ENCODE data around the gene INSYN2A. TPM values are rescaled to one million over a fixed set of nuclear protein-coding genes. Genes with fewer than 3 reads are reported as not detected.

INSYN2A gene, protein sequence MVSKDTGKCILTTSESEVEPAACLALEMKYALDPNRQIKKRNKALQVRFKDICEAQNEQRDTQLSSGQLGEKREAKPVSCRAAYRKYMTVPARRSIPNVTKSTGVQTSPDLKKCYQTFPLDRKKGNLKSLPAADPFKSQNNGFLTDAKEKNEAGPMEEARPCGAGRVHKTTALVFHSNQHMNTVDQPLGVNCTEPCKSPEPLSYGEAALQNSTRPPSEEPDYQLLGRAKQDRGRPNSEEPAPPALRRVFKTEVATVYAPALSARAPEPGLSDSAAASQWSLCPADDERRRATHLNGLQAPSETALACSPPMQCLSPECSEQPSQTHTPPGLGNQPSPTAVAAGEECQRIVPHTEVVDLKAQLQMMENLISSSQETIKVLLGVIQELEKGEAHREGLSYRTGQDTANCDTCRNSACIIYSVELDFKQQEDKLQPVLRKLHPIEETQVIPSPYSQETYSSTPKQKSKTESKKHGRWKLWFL
- total RNA-seq, result under 1 TPM; 0.14 to 0.33 TPM
- long read RNA-seq, donor 1, partial matches to known transcripts, result 0 of 20 reads
- long read RNA-seq, donor 1, other reads (novel, unspliced or antisense), result 20 of 20 reads
- long read RNA-seq, donor 2, partial matches to known transcripts, result 0 of 5 reads
- long read RNA-seq, donor 2, other reads (novel, unspliced or antisense), result 5 of 5 reads

DNA sequence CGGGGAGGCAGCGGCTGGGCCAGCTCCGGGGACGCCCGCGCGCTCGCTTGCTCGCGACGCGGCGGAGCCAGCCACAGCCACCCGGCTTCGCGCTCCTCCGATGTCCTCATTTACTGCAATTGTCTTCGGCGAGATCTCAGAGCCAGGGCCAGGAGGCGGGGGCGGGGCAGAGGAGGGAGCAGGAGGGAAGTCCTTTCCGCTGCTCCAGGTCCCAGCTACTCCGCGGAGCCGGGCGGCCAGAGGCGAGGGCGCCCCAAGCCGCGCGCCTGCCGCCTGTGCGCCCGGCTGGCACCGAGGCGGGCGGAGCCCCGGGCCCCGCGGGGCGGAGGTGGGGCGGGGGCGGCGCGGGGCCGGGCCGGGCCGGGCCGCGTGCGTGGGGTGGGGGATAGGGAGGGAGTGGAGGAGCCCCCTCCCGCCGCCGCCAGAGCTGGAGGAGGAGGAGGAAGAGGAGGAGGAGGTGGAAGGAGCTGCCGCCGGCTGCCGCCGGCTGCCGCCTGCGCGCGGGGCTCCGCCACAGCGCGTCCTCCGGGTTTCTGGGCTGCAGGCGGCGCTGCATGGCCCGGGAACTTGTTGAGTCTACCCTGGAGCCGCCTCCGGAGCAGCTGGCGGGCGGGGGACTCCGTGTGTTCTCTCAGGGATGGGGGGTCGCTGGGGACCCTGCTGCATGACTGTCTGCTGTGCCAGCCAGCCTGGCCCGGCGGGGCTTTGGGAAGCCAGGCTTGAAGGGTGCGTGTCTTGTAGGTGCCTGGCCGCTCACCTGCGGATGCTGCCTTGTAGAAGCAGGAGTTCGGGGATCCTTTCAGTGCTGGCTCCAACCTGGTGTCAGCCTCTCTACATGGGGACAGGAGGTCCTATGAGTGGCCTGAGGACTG is at the start of gene INSYN2A:
Gene INSYN2A, minus strand, starts transcription at position 310 of the 872 bp plus-strand sequence. CDS start 20,196 bp downstream, outside the sequence.
- DNase-seq (ENCODE audit: low spot score), result no peak
- intact Hi-C loops (cut with DNase I), result no loop called here

DNA sequence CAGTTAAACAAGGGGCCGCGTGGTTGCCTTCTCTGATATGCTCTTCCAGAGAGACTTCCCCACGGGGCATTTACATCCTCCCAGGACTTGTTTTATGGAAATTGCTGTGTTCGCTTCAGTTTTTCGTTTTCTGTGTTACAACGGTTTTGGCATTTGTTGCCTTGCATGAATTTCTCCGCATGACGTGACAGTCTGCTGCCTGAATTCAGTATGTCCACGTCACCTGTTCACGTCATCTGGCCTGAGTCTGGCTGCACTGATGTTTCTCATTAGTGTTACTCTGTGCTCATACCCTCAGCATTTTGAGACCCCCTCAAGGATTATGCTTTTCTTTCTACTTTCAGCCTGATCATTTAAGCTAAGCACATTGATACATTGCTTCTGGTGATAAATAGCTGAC is 49.1 kb upstream of the INSYN2A start:
- intact Hi-C loops (cut with DNase I), result loop anchor here in 1 of 2 donors (5.0 kb wide), 1 partner anchor 1063 kb away; no protein-coding TSS in a partner anchor
- DNase-seq (ENCODE audit: low spot score), result no peak

DNA sequence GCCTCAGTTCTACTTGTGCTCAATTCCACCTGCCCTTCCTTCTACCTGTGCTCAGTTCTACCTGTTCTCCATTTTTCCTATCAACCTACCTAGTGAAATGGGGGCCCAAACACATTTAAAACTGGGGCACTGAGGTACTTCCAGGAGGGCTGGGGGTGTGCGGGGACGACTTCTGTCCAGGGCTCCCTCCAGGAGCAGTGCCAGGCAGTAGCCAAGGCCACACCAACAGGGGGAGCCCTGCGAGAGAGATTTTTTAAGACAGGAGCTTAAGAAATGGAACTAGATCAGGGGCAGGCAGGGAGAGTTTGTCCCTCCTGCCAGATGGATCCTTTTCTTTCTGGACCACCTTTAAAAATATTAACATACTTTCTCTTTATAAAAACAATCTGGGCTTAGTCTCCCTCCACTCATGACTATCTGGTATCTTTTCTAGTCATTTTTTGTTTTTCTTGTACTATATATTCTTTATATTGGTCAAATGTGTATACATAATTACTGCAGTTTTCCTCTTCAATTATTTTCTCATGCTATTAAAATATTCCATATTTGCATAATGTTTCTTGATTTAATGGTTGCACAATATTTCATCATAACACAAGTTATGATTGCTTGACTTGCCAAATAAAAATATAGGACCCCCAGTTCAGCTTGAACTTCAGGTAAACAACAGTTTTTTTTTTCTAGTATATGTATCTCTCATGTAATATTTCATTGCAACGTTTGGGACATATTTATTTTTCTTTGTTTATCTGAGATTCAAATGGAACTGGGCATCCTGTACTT is 47.3 kb upstream of the INSYN2A start:
- intact Hi-C loops (cut with DNase I), result no loop called here
- DNase-seq (ENCODE audit: low spot score), result no peak

DNA sequence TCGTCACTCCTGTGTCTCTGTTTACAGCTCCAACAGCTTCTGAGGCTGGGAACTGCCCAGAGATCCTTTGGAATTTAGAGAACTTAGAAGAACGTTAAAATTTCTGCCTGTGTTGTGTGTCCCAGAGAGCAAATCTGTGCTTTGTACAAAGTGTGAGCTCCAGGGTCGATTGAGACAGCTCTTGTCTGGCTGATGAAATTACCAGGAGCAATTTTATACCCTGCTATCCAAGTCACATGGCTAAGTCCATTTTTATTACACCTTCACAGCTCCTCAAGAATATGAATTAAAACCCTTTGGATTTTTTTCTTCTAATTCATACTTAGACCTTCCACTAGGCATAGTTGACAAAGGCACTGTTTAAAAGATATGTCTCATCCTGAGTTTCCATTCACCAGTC is 46.5 kb upstream of the INSYN2A start:
- DNase-seq (ENCODE audit: low spot score), result no peak
- intact Hi-C loops (cut with DNase I), result no loop called here

DNA sequence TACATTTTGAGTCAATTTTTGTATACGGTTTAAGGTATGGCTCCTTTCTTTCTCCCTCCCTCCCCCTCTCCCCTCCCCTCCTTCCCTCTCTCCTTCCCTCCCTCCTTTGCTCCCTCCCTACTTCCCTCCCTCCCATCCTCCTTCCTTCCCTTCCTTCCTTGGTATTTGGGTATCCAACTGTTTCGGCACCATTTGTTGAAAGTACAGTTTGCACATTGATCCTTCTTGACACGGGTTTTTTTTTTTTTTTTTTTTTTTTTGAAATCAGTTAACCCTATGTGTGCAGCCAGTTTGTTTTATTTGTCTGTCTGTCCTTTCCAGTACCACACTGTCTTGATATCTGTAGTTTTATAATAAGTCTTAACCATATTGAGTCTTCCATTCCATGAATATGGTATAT is 39.9 kb upstream of the INSYN2A start:
- intact Hi-C loops (cut with DNase I), result no loop called here
- DNase-seq (ENCODE audit: low spot score), result no peak

DNA sequence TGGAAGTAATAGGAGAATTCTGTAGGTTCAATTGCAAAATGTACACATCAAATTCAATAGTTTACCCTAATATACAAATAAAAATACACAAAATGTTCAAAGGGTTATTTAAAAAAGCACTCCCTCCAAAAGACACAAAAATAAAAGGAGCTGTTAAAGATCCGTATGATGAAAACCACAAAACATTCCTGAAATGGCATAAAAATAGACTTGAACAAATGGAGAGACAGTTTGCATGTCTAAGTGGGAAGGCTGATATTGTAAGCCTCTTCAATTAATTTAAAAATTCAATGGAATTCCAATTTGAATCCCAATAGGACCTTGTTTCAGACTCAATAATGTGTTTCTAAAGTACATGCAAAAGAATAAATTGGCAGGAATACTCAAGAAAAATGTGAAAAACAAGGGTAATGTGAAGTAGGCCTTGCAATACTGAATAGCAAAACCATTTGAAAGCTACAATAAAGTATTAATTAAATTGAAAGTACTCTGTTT is 38.0 kb upstream of the INSYN2A start:
- intact Hi-C loops (cut with DNase I), result no loop called here
- no peak for DNase-seq (ENCODE audit: low spot score)

DNA sequence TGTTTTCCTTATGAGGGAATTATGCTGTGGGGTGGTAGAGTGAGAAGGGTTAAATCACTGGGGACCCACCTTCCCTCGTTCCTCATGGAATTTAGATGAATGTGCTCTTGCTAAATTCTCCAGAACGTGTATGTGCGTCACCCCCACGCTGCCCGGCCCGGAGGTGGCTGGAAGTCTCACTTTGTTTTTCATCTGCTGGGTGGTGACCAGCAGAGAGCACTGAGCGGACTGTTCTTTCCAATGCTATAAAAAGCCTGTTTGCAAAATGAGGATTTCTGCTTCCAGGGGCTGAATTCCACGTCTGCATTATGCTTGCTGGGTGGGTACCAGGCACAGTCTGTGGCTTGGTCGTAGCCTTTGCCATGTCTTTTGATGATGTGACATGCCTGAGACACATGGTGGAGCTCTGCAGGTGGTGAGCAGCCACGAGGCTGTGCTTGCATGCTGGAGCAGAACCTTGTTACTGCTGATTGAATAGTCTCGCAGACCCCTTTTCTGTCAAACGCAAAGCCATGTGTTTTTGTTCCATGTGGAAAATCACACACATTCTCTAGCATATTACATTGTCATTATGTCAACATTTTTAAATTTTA is 31.9 kb upstream of the INSYN2A start:
- no peak for DNase-seq (ENCODE audit: low spot score)

DNA sequence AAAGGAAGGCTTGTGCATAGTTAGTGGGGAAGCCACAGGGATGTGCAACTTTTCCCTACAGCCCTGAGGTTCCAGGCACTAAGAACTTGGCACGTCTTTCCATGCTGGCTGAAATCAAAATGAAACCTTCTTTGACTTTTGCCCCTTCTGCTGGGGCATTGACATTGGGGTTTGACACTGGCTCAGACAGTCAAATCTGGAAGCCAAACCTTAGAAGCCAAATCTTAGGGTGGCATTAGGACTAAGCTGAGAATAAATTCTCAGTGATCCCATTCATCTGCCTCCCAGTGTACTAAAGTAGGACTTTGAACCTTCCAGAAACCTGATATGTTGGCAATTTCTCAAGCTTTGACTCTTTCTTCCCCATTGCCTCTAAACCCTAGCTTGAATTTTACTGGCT is 31.3 kb upstream of the INSYN2A start:
- DNase-seq (ENCODE audit: low spot score), result no peak
- intact Hi-C loops (cut with DNase I), result no loop called here

More for the DNA sequence above, 31.9 kb upstream of the INSYN2A start:
- intact Hi-C loops (cut with DNase I), result no loop called here

DNA sequence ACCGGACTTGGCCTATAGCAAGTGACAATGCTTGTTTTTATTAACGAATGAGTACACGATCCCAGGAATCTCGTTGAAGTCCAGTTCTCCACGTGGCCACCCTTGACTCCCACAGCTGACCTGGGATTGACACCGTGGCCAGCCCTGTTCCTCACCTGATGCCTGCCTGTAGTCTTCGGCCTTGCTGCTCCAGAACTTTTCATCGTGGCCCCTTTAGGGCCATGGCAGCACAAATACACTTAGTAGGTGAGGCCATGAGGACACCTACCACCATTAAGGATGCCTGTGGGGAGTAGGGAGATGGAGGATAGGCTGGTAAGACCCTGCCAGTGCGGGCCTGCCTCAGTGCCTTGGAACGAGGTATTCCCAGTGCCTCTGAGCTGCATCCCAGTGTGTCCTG is 30.6 kb upstream of the INSYN2A start:
- no peak for DNase-seq (ENCODE audit: low spot score)
- intact Hi-C loops (cut with DNase I), result no loop called here

DNA sequence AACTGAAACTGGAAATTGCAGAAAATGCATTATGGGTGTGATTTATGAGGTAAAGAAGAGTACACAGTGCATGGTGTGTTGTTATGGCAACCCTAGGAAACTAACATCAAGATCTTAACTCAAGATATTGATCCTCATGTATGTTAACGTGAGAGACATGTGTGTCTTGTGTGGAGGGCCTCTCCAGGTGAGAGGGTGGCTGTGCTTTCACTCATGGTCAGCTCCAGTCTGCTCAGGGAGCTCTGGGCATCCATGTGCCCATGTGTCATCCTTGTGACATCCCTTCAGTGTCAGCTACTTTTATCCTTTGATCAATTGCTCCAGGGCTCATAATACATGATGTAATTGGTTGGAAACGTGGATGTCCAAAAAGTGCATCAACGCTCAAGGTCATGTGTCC is 24.9 kb upstream of the INSYN2A start:
- no peak for DNase-seq (ENCODE audit: low spot score)
- intact Hi-C loops (cut with DNase I), result no loop called here

DNA sequence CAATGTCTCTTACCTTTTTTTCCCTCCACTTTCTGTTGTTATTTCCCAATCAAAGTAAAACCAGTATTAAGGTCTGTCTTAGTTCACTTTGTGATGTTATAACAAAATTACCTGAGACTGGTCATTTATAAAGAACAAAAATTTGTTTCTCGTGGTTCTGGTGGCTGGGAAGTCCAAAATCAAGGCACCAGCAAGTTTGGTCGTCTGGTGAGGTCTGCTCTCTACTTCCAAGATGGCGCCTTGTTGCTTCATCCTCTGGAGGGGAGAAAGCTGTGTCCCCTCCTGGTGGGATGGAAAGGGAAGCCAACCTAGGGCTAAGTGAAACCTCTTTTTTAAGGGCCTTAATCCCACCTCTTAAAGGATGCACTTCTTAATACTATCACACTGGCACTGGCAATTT is 22.3 kb upstream of the INSYN2A start:
- intact Hi-C loops (cut with DNase I), result no loop called here
- no peak for DNase-seq (ENCODE audit: low spot score)

DNA sequence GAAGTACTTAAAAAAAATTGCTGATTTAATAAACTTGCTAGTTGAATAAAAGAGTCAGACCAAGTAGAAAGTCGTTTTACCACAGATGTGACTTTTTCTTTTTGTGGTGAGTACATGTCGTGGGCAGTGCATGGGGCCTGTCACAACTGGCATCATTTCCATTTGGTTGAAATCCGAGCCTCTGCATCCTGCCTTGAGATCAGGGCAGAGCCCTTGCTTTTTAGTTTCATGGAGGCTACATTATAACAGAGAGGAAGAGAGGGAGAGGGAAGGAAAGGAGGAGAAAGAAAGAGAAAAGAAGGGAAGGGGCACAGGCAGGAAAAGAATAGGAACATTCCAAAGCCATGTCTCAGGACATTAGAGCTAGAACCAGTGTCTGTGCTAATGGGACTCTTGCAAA is 20.4 kb upstream of the INSYN2A start:
- intact Hi-C loops (cut with DNase I), result no loop called here
- DNase-seq (ENCODE audit: low spot score), result no peak

DNA sequence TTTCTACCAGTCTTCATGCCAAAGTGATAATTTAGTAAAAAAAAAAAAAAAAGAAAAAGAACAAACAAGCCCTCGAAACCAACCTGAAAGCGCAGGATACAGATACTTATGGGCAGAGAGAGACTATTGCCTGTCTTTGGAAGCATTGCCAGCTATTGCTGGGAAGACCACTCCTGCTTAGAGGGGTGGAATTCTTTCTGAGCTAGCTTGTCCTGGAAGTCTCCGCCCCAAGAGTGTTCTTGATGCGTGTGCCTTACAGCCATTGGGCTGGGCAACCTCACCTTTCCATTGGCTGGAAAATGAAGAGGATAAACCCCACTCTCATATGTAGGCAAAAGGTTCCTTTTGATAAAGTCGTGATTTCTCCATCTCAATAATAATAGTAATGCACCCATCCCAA is 19.9 kb upstream of the INSYN2A start:
- DNase-seq (ENCODE audit: low spot score), result no peak
- intact Hi-C loops (cut with DNase I), result no loop called here

DNA sequence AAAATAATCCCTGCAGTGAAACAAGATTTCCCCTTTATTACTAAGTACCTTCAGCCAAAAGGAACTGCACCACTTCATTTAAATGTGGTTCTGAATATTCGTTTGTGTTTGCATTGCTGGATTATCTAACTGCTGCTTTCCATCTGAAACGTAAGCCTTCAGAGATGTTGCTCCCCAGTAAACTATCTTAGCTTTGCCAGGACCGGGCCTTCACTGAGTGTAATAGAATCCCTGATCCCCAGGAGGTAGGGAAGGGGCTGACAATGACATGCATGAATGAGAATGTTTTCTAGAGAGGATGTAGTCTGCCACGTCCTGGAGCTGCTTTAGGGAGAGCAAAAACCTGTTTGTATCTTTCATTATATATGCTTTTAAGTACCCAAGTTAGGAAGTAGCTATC is 19.5 kb upstream of the INSYN2A start:
- intact Hi-C loops (cut with DNase I), result no loop called here
- no peak for DNase-seq (ENCODE audit: low spot score)

DNA sequence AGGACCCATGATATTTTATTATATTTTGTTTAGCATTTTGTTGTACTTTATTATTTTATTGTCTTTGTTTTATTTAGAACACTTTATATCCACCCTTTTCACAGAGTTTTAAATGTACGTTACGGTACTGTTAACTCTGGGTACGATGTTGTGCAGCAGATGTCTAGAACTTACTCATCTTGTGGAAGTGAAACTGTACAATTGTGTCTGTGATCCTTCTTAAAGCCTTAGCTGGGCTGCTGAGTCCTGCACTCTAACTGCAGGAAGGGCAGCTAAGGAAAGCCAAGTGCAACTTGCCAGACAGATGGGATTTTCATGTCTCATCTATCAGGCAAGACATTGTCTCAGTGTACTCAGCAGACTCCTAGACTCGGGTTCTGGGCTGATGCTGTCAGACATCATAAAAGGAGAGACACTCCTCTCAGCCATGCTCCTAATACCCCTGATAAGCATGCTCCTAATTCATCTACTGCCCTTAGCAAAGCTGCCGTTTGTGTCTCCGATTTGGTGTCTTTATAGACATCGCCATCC is 14.6 kb upstream of the INSYN2A start:
- DNase-seq (ENCODE audit: low spot score), result no peak
- intact Hi-C loops (cut with DNase I), result no loop called here

DNA sequence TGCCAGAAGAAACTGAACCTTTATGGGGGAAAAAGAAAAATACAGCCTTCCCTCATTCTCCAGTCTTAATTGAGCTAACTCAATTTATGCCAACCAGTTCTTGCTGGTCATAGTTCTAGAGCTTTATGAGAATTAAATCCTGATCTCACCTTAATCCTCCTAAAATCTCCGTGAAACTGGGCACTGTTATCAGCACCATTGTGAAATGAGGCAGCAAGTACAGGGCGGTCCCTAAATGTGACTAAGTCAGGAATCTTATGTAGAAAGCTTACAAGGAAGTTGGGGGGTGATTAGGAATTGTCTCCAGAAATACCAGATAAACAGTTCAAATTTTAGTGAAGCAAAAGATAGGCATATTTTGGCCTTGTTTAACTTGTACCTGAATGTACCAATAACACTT is 10.7 kb upstream of the INSYN2A start:
- intact Hi-C loops (cut with DNase I), result no loop called here
- DNase-seq (ENCODE audit: low spot score), result no peak

DNA sequence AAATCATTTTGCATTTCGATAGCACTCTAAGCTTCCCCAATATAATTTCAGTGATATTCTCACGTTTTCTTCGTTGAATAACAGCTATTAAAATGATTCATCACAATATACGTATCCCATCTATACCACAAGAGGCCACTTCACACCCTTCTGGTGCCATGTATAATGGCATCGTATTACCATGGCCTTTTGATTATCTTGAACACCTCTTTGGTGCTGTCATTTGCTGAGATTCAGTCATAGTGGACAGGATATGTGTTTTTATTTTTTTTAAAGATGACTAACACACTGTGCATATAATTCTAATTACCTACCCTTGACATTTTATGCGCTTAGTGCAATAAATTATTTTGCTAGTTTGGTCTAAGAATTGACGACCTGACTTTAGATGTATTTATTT is 6.7 kb upstream of the INSYN2A start:
- intact Hi-C loops (cut with DNase I), result no loop called here
- no peak for DNase-seq (ENCODE audit: low spot score)

DNA sequence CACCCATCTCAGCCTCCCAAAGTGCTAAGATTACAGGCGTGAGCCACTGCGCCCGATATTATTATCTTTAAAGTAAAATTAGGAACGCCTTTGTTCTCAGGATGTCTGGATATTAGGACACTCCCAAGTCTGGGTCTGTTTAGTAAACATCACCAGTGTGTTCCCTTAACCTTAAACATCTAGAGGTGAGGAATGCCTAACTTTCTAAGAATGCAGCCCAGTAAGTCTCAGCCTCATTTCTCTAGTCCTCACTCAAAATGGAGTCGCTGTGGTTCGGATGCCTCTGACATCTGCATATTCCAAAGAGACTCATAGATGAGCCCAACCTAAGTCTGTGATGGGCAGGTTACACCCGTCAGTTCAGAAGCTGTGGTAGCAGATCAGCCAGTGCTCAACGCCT is 4.3 kb upstream of the INSYN2A start:
- DNase-seq (ENCODE audit: low spot score), result no peak
- intact Hi-C loops (cut with DNase I), result no loop called here

DNA sequence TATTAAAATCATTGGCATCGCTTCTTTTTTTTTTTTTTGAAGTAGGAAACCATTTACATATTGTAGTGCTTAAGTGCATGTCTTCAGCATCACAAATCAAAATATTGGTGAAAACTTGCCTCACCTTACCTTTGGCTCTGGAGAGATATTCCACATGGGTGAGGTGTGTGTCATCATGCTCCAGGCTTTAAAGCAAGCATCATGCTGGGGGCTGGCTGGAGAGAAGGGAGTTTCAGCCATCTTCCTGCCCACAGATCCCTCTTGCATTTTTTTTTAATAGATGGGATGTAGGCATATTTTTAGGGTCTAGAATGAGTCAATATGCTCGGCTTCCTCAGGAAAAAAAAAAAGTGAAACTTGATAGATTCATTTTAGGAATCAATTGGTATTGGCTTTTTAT is 2.3 kb upstream of the INSYN2A start:
- intact Hi-C loops (cut with DNase I), result no loop called here
- DNase-seq (ENCODE audit: low spot score), result no peak
